HG03558 (cell line): ENCODE results near the gene MB21D2.

Experiments
- ATAC-seq: cut with Tn5 transposase; IDR thresholded peaks from one replicate; pipeline ENCODE4 v1.9.1; 2021; ENCODE audit warnings: moderate number of reproducible peaks; ENCODE audit not compliant: unreplicated experiment; ENCODE audit errors: extremely low read depth

The MB21D2 gene

GRCh38 chr3:192840143-192840836 lies 77.4 kb downstream of the MB21D2 start:
- no peak for ATAC-seq

DNA sequence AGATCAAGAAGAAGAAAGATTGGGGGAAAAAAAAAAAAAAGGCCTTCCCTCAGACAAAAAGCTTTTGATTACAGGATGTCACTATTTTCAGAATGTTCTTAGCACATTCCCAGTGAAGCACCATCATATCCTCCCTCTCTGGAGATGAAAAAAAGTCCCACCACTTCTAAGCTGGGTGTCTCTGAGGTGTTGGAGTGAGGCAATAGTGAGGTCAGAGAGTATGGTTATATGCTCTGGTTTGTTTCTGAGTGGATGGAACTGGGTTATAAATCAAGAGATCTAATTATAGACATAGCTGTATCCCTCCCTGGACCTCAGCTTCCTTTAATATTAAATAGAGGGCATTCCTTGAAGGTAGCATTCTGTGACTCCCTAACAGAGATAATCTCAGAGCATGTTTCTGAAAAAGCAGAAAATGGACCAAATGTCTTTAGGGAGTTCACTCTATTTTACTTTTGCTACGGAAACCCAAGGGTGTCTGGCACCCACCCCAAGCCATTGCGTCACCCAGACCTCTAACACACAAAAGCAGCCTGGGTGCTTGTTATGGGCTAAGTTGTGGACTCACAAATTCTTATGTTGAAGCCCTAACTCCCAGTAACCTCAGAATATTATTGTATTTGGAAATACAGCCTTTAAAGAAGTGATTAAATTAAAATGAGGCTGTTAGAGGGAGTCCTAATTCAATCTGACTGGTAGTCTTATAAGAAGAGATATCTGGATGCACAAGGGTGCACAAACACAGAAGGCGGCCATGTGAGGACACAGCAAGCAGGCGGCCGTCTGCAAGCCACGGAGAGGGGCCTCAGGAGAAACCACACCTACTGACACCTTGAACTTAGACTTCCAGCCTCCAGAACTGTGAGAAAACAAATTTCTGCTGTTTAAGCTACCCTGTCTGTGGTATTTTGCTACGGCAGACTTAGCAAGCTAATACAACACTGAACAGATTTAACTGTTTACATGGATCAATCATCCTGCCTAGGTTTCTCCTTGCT lies 81.5 kb downstream of the MB21D2 start:
- ATAC-seq, result no peak

- ATAC-seq, result no peak
These were observed 83.2 kb downstream of the MB21D2 start for GRCh38 chr3:192834428-192834827.

GRCh38 chr3:192833177-192833890 lies 84.3 kb downstream of the MB21D2 start:
- ATAC-seq, result no peak

GRCh38 chr3:192831801-192832347 lies 85.8 kb downstream of the MB21D2 start:
- no peak for ATAC-seq

DNA sequence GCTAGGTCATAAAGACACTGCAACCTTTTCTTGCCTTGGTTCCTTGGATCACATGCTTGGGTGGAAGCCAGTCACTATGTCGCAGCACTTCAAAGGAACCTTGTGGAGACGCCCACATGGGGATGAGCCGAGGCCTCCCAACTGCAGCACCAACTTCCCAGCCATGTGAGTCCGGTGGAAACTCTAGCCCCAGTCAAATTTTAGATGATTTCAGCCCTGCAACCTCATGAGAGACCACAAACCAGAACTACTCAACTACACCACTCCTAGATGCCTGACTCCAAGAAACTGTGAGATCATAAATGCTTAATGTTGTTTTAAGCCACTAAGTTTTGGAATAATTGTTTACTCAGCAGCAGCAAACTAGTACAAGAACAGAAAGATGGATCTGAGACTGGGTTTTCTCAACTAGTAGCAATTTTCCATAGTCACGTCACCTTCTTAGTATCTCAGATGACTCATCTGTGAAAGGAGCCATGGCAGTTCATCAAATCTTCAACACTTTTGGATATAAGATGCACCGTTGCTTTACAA lies 86.5 kb downstream of the MB21D2 start:
- no peak for ATAC-seq

DNA sequence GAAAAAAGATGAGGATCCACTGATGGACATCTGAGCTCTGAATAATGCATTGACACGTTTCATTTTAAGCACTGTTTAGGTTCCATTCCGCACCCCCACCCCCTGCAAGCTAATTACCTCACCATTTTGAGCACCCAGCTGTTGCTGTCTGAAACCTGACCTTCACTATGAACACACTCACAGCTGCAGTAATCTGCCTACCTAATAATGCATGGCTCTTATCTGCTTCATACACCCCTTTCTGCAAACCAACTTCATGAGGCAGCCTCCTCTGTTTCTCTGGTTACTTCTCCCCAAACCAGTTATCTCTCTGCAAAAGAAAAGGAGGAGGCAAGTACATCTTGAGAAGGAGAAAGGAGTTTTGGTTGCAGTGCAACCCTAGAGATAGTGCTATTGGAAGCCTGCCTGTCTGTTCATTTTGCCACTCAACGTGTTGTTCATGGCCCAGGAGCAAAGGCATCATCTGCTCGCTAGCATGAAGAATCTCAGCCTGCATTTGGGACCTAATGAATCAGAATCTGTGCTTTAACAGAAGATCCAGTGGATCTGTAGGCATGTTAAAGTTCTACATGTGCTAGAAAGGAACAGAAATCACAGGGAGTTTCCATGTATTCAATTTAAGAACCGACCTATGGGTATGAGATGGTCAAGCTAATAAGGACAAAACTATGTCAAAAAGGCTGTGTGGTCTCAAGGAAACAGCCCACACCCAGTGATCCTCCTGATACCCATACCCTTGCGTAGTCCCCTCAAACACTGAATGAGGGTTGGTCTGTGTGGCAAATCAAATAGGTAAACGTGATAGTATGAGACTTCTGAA lies 87.2 kb downstream of the MB21D2 start:
- no peak for ATAC-seq

DNA sequence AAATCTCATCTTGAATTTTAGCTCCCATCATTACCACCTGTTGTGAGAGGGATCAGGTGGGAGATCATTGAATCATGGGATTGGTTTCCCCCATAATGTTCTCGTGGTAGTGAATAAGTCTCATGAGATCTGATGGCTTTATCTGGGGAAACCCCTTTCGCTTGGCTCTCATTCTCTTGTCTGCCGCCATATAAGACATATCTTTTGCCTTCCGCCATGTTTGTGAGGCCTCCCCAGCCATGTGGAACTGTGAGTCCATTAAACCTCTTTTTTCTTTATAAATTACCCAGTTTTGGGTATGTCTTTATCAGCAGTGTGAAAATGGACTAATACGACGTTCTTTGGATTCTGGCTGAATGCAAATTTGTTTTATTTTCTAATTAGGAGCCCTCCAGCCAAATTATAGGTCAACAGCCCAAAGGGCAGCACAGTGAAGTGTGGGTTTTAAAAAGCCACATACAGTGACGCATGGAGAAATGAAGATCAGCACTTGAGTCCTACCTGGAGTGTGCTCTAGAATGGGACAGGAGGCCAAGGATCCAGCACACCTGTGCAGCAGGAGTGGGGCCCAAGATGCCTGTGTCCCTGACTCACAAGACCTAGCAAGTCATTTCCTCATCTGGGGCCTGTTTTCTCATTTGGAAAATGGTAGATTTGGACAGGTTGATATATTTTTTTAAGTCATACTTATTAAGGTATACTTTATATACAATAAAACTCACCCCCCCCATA lies 89.6 kb downstream of the MB21D2 start:
- ATAC-seq, result no peak

- ATAC-seq, result no peak
These were observed 90.4 kb downstream of the MB21D2 start for GRCh38 chr3:192827208-192827607.

DNA sequence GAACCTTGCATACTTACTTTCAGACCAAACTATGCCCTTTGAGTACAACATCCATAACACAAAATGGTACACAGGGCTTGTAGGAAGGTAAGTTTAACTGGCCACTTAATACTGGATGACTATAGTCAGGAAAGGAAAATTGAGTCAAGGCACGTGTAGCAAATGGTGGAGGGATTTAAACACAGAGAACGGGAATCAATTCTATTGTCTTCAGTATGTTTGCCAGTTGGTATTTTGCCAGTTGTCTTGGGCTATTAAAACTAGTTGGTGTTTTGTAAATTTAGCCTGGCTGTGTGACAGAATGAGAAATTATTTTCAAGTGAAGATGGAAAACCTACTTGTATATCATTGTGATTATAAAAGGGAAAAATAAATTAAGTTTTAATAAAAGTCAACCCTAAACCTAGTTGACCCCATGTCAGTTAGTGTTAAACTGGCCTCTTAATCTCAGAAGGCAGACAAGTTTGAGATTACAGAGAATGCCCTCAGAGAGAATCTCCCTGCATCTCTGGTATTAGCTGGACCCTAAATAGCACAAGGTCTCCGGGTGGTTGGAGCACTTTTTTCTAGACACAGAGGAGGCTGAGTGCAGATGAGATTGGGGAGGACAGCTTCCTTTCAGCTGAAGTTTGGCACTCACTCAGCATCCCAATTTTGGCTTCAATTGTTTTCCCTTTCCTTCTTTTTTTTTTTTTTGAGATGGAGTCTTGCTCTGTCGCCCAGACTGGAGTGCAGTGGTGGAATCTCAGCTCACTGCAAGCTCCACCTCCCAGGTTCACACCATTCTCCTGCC lies 91.2 kb downstream of the MB21D2 start:
- no peak for ATAC-seq

GRCh38 chr3:192825657-192826200 lies 91.9 kb downstream of the MB21D2 start:
- no peak for ATAC-seq

DNA sequence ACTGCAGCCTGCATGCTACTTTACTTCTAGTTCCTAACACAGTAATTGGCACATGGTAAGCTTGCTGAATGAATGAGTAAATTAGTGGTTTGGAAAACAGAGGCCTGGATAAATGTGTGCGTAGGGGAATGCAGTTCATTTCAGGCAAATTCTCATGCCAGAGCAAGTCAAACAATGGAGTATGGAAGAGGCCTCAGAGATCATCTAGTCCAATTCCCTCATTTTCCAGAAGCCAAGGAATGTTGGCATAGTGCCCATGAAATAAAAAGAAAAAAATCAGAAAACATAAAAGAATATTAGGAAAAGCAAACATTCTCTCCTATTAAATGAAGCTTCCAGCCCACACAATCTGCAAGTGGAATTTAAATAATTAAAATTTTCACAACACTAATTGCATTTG lies 92.4 kb downstream of the MB21D2 start:
- no peak for ATAC-seq

DNA sequence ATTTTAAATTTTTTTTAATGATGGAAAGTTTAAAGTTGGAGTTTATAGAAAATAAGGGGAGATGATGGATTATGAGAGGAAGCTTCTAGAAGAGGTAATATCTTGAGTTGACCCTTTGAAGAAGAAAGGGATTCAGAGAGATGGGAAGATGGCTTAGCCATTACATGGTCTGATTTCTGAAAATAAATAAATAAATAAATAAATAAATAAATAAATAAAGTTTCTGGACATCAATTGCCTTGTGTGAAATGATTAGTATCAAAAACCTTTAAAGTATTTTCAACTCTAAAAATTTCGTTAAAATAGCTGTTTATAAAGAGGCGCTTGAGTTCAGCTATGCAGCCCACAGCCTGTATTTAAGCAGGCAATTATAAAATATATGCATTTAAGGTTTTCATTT lies 93.3 kb downstream of the MB21D2 start:
- no peak for ATAC-seq

DNA sequence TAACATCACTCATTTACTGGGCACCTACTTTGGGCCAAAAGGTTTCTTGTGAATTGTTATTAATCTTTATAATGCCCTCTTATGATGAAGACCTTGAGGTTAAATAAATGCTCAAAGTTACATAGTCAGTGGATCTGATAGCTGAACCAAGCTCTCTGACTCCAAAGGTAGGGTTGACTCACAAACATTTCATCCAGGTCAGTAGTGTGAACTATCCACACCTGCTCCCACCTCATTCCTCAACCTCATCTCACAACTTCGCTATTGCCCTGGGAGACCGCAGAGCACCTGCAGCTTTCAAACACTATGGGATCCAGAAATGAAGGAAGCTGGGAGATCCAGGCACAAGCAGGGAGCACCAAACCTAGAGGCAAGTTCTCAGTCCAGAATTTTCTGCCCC lies 96.5 kb downstream of the MB21D2 start:
- no peak for ATAC-seq

- ATAC-seq, result no peak
These were observed 97.5 kb downstream of the MB21D2 start for GRCh38 chr3:192820161-192820560.

GRCh38 chr3:192819001-192819569 lies 98.6 kb downstream of the MB21D2 start:
- peak; percentile 34 for ATAC-seq

GRCh38 chr3:192818126-192818525 lies 99.5 kb downstream of the MB21D2 start:
- no peak for ATAC-seq
